Measurements from ENCODE around the gene ANXA11. TPM values are rescaled to one million over a fixed set of nuclear protein-coding genes. Genes with fewer than 3 reads are reported as not detected.
"Not testable (repeated sequence)": the region's sequence is repeated elsewhere in the genome, so short reads cannot be mapped to it uniquely, and the experiment has no call there.

The ANXA11 gene
- total RNA-seq, 2 donors from 2014 or later, result 104 to 134 TPM

DNA sequence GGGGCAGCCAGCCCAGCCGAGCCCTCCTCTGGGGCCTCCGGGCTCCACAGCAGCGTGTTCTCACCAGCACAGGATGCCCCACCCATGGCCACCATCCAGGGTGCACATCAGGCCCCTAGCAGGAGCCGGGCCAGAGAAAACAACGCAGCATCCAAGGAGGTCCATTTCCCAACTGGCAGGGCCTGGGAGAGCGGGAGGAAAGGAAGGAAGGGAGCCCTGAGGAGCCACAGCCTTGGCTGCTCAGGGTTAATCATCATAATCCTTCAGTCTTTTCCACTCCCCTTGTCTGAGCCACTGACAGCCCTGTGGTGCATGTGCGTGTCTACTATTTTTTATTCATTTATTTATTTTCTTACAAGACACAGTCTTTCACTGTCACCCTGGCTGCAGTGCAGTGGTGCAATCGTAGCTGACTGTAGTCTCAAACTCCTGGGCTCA lies 69.2 kb downstream of the ANXA11 start:
- H3K36me3 Mint-ChIP-seq (ENCODE audit: low read depth), result no peaks in the 10 kb centered on the region

DNA sequence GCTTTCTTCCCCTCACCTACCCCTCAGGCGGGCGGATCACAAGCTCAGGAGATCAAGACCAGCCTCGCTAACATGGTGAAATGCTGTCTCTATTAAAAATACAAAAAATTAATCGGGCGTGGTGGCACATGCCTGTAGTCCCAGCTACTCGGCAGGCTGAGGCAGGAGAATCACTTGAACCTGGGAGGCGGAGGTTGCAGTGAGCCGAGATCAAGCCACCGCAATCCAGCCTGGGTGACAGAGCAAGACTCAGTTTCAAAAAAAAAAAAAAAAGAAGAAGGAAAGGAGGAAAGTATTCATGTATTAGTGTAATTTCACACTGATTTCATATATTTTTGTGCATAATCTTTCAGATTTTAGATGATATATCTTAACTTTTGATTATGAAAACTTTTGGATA lies 71.7 kb downstream of the ANXA11 start:
- H3K4me3 ChIP-seq (ENCODE audit: low read length), result peak overlapping the region; percentile 80
- H3K4me1 ChIP-seq (ENCODE audit: control insufficient read depth, insufficient read depth, low read length); H3K27ac ChIP-seq (ENCODE audit: low read depth, low read length); H3K9me3 Mint-ChIP-seq; DNase-seq; H3K9ac ChIP-seq (ENCODE audit: extremely low read depth, low read length, poor library complexity, severe bottlenecking); H3K36me3 ChIP-seq (ENCODE audit: control insufficient read depth, insufficient read depth, low read length); H3K36me3 Mint-ChIP-seq (ENCODE audit: low read depth); H3K4me3 Mint-ChIP-seq; H3K9me3 ChIP-seq (ENCODE audit: control insufficient read depth, low read length); H3K27ac Mint-ChIP-seq: not testable (repeated sequence)
- peaks cover 13% of the 10 kb centered on the region for H3K27me3 ChIP-seq (ENCODE audit: control insufficient read depth, insufficient read depth, low read length, poor library complexity, severe bottlenecking)
- H3K4me1 Mint-ChIP-seq, result peaks cover 17% of the 10 kb centered on the region
- 78 to 94% methylated on average over 9 of the region's 9 CpGs for WGBS, 2 experiments (ENCODE audit: insufficient coverage in 1 of 2, insufficient read length in 1 of 2)
- peaks cover 26% of the 10 kb centered on the region for H3K27me3 Mint-ChIP-seq (ENCODE audit: insufficient read depth)

More for the DNA sequence above, 69.2 kb downstream of the ANXA11 start:
- Mint-ChIP-seq H3K9me3 (no peaks in the 10 kb centered on the region), H3K4me3 (no peak overlapping the region), H3K4me1 (peaks cover 15% of the 10 kb centered on the region), H3K27me3 (ENCODE audit: insufficient read depth) (peaks cover 26% of the 10 kb centered on the region), H3K27ac (no peak overlapping the region)
- Histone ChIP-seq H3K36me3 (ENCODE audit: control insufficient read depth, insufficient read depth, low read length) (no peaks in the 10 kb centered on the region), H3K4me3 (ENCODE audit: low read length) (no peak overlapping the region), H3K9ac (ENCODE audit: extremely low read depth, low read length, poor library complexity, severe bottlenecking) (no peak overlapping the region), H3K27ac (ENCODE audit: low read depth, low read length) (no peak overlapping the region), H3K9me3 (ENCODE audit: control insufficient read depth, low read length) (no peaks in the 10 kb centered on the region), H3K4me1 (ENCODE audit: control insufficient read depth, insufficient read depth, low read length) (no peaks in the 10 kb centered on the region), H3K27me3 (ENCODE audit: control insufficient read depth, insufficient read depth, low read length, poor library complexity, severe bottlenecking) (peaks cover 13% of the 10 kb centered on the region)
- 93 to 100% methylated on average over 4 to 8 of the region's 8 CpGs for WGBS, 2 experiments (ENCODE audit: insufficient coverage in 1 of 2, insufficient read length in 1 of 2)
- TF ChIP-seq, protein P1, sequence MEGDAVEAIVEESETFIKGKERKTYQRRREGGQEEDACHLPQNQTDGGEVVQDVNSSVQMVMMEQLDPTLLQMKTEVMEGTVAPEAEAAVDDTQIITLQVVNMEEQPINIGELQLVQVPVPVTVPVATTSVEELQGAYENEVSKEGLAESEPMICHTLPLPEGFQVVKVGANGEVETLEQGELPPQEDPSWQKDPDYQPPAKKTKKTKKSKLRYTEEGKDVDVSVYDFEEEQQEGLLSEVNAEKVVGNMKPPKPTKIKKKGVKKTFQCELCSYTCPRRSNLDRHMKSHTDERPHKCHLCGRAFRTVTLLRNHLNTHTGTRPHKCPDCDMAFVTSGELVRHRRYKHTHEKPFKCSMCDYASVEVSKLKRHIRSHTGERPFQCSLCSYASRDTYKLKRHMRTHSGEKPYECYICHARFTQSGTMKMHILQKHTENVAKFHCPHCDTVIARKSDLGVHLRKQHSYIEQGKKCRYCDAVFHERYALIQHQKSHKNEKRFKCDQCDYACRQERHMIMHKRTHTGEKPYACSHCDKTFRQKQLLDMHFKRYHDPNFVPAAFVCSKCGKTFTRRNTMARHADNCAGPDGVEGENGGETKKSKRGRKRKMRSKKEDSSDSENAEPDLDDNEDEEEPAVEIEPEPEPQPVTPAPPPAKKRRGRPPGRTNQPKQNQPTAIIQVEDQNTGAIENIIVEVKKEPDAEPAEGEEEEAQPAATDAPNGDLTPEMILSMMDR (conservative IDR thresholded peaks at IDR 0.05), result no peak
- no peak for DNase-seq

DNA sequence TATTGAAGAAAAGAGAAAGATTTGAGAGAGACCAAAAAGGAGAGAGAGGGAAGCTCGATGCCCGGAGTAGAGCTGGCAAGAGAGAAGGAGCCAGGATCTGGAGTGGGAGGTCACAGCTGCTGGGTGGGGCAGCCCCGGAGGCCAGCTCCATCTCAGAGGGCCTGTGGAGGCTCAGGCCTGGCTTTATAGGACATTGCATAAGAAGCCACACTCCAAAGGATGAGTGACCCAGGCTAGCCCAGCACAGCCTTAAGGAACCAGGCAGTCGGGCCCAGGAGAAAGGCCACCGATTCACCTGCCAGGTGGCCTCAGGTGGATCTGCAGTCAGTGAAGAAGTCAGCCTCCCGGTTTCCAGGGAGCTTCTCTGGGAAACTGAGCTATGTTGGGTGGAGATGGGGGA lies 72.1 kb downstream of the ANXA11 start:
- Histone ChIP-seq H3K27me3 (ENCODE audit: control insufficient read depth, insufficient read depth, low read length, poor library complexity, severe bottlenecking) (peaks cover 13% of the 10 kb centered on the region), H3K9me3 (ENCODE audit: control insufficient read depth, low read length) (no peaks in the 10 kb centered on the region), H3K4me1 (ENCODE audit: control insufficient read depth, insufficient read depth, low read length) (no peaks in the 10 kb centered on the region), H3K27ac (ENCODE audit: low read depth, low read length) (no peak overlapping the region), H3K36me3 (ENCODE audit: control insufficient read depth, insufficient read depth, low read length) (no peaks in the 10 kb centered on the region), H3K9ac (ENCODE audit: extremely low read depth, low read length, poor library complexity, severe bottlenecking) (peak overlapping the region; percentile 89), H3K4me3 (ENCODE audit: low read length) (peak overlapping the region; percentile 80)
- Mint-ChIP-seq H3K9me3 (no peaks in the 10 kb centered on the region), H3K27me3 (ENCODE audit: insufficient read depth) (peaks cover 26% of the 10 kb centered on the region), H3K36me3 (ENCODE audit: low read depth) (no peaks in the 10 kb centered on the region), H3K4me3 (peak overlapping the region; percentile 60), H3K27ac (peak overlapping the region; percentile 62), H3K4me1 (peaks cover 17% of the 10 kb centered on the region)
- WGBS, 2 experiments (ENCODE audit: insufficient coverage in 1 of 2, insufficient read length in 1 of 2), result 80 to 88% methylated on average over 1 to 6 of the region's 6 CpGs
- peak; percentile 65 for DNase-seq
- TF ChIP-seq, protein P1 (conservative IDR thresholded peaks at IDR 0.05), result no peak

Data from endodermal cell (in vitro differentiated cells).